GM10248 (cell line): ENCODE results near the gene HLA-B.
A peak's percentile ranks its signal among the peaks of the same experiment; 100 is the strongest.

Source experiments
- CTCF ChIA-PET: fragments of 300-600 bp; sonication (Branson Sonifier 250); formaldehyde crosslinking; extraction: SDS; loops from one replicate; lab custom pipeline; 2021; ENCODE audit warnings: antibody characterized with exemption; lab: Yijun Ruan, JAX
- POLR2A ChIA-PET: fragments of 350-650 bp; sonication (Branson Sonifier 250); formaldehyde crosslinking; extraction: SDS; loops from one replicate; lab custom pipeline; 2020; ENCODE audit warnings: antibody characterized with exemption; lab: Yijun Ruan, JAX
- DNase-seq: peaks from one replicate; pipeline ENCODE4 v3.0.0; 2012; ENCODE audit errors: extremely low spot score
- CTCF ChIP-seq: IDR thresholded peaks from 2 replicates; pipeline ENCODE4 v1.5.1; 2012; ENCODE audit warnings: mild to moderate bottlenecking, low read depth; ENCODE audit errors: extremely low read depth, missing control alignments, control extremely low read depth

HLA-B gene

GRCh38 chr6:31321005-31321707 lies 35.8 kb downstream of the HLA-B start:
- CTCF ChIA-PET = interaction anchor here (1.0 to 1.4 kb wide), 2 partner anchors 9 to 13 kb away, joined by 3 read pairs; no protein-coding TSS in a partner anchor
- POLR2A ChIA-PET = no interaction called here
- no peak for DNase-seq
- no peak for TF ChIP-seq CTCF

- POLR2A ChIA-PET = no interaction called here
- TF ChIP-seq CTCF = no peak
- DNase-seq = no peak
- CTCF ChIA-PET = interaction anchor here (1.3 kb wide), 1 partner anchor 23 kb away, joined by 3 read pairs; no protein-coding TSS in a partner anchor
Observed at GRCh38 chr6:31317036-31317435, 39.9 kb downstream of the HLA-B start.

- ChIA-PET CTCF (interaction anchor here (1.2 to 2.5 kb wide), 2 partner anchors 57 to 115 kb away, joined by 3 to 9 read pairs; no protein-coding TSS in a partner anchor), POLR2A (interaction anchor here (1.2 kb wide), 1 partner anchor 41 kb away, joined by 4 read pairs; no protein-coding TSS in a partner anchor)
- no peak for TF ChIP-seq CTCF
- no peak for DNase-seq
Observed at GRCh38 chr6:31309641-31310040, 47.3 kb downstream of the HLA-B start.

- POLR2A ChIA-PET = interaction anchor here (0.6 to 1.2 kb wide), 5 partner anchors 23 to 46 kb away, joined by 3 to 4 read pairs (median 3); no protein-coding TSS in a partner anchor
- TF ChIP-seq CTCF = no peak
- CTCF ChIA-PET = interaction anchor here (1.1 to 2.5 kb wide), 6 partner anchors 13 to 114 kb away, joined by 3 to 9 read pairs (median 4); no protein-coding TSS in a partner anchor
- no peak for DNase-seq
Observed at GRCh38 chr6:31308845-31309175, 48.2 kb downstream of the HLA-B start.

- ChIA-PET POLR2A (interaction anchor here (0.6 to 1.2 kb wide), 5 partner anchors 22 to 46 kb away, joined by 3 to 4 read pairs (median 3); no protein-coding TSS in a partner anchor), CTCF (interaction anchor here (1.1 to 2.5 kb wide), 8 partner anchors 14 to 134 kb away, joined by 3 to 9 read pairs (median 3); no protein-coding TSS in a partner anchor)
- TF ChIP-seq CTCF = no peak
- DNase-seq = peak; percentile 70
Observed at GRCh38 chr6:31308050-31308844, 48.7 kb downstream of the HLA-B start.

- POLR2A ChIA-PET = no interaction called here
- CTCF ChIA-PET = interaction anchor here (1.1 to 2.5 kb wide), 6 partner anchors 16 to 135 kb away, joined by 3 to 9 read pairs (median 4); no protein-coding TSS in a partner anchor
- no peak for TF ChIP-seq CTCF
Observed at GRCh38 chr6:31307669-31308049, 49.3 kb downstream of the HLA-B start.

More at GRCh38 chr6:31307669-31308049, 49.3 kb downstream of the HLA-B start:
- DNase-seq = no peak
